H1 (cell line): Measurements from ENCODE around the gene IL16. TPM values are rescaled to one million over a fixed set of nuclear protein-coding genes. Genes with fewer than 3 reads are reported as not detected.

Experiments used
- CTCF ChIA-PET: fragments of 300-600 bp; sonication (Branson Sonifier 250); formaldehyde crosslinking; loops from one replicate; lab custom pipeline; 2021; ENCODE audit not compliant: partially characterized antibody; lab: Charles Lee
- POLR2A ChIA-PET: fragments of 300-600 bp; sonication (Branson Sonifier 250); formaldehyde crosslinking; loops from one replicate; lab custom pipeline; 2021; ENCODE audit warnings: inconsistent platforms; ENCODE audit not compliant: partially characterized antibody; lab: Charles Lee
- DNase-seq, 2 experiments: peaks; one replicate each; pipeline versions ENCODE4 v3.0.0 to v3.0.0-alpha.2; 2010 to 2022; ENCODE audit warnings: low spot score in 2 of 2, low read depth in 1 of 2, mixed read lengths in 1 of 2
- FAIRE-seq: peaks from 2 replicates; lab custom pipeline; 2011; peaks lifted over from hg19 to GRCh38; lab: Jason Lieb, UNC
- H2AFZ ChIP-seq: 2 replicates; pipeline ENCODE4 v1.8.1; 2012; ENCODE audit warnings: low read length, inconsistent platforms
- H2AK5ac ChIP-seq: 2 replicates; pipeline ENCODE4 v1.6.1; 2013; ENCODE audit warnings: low read depth, low read length
- H2BK120ac ChIP-seq: replicated peaks from 2 replicates; pipeline ENCODE3; 2013; ENCODE audit warnings: low read depth, low read length, inconsistent platforms
- H2BK12ac ChIP-seq: 2 replicates; pipeline ENCODE4 v1.6.1; 2013; ENCODE audit warnings: low read depth, low read length
- H2BK15ac ChIP-seq: 2 replicates; pipeline ENCODE4 v1.6.1; 2013; ENCODE audit warnings: low read length
- H2BK20ac ChIP-seq: 2 replicates; pipeline ENCODE4 v1.6.1; 2013; ENCODE audit warnings: low read length
- H2BK5ac ChIP-seq: 2 replicates; pipeline ENCODE4 v1.6.1; 2013; ENCODE audit warnings: low read depth, low read length
- H3K14ac ChIP-seq: 2 replicates; pipeline ENCODE4 v1.6.1; 2013; ENCODE audit warnings: inconsistent platforms; ENCODE audit not compliant: insufficient read length
- H3K18ac ChIP-seq: 2 replicates; pipeline ENCODE4 v1.6.1; 2013; ENCODE audit warnings: low read length; ENCODE audit errors: extremely low read depth
- H3K23ac ChIP-seq: 2 replicates; pipeline ENCODE4 v1.6.1; 2013; ENCODE audit warnings: inconsistent platforms; ENCODE audit not compliant: insufficient read length
- H3K23me2 ChIP-seq: 2 replicates; pipeline ENCODE4 v1.6.1; 2013; ENCODE audit warnings: low read depth, low read length
- H3K27ac ChIP-seq: 2 replicates; pipeline ENCODE4 v1.6.1; 2011; ENCODE audit warnings: low read depth, low read length, inconsistent platforms
- H3K27me3 ChIP-seq, 4 experiments: replicated peaks in 1 of 4; 1 replicate in 1 of 4; 2 replicates in 3 of 4; pipeline versions ENCODE4 v1.6.1 to v1.8.1; 2011 to 2013; ENCODE audit warnings: low read length in 3 of 4, mild to moderate bottlenecking in 3 of 4, inconsistent platforms in 2 of 4, mixed read lengths in 2 of 4, moderate library complexity in 1 of 4; ENCODE audit not compliant: control insufficient read depth in 3 of 4, insufficient read depth in 3 of 4; ENCODE audit errors: extremely low read depth in 1 of 4
- H3K36me3 ChIP-seq, 4 experiments: 2 replicates each; pipeline versions ENCODE4 v1.6.1 to v1.8.1; 2011 to 2013; ENCODE audit warnings: mild to moderate bottlenecking in 4 of 4, low read length in 3 of 4, moderate library complexity in 2 of 4, control low read depth in 1 of 4, inconsistent platforms in 1 of 4; ENCODE audit not compliant: insufficient read depth in 4 of 4, control insufficient read depth in 2 of 4
- H3K4ac ChIP-seq: replicated peaks from 2 replicates; pipeline ENCODE3; 2013; ENCODE audit warnings: low read length, low read depth, mixed read lengths, inconsistent platforms; ENCODE audit not compliant: insufficient read length
- H3K4me1 ChIP-seq, 4 experiments: replicated peaks in 1 of 4; 1 replicate in 1 of 4; 2 replicates in 3 of 4; pipeline versions ENCODE4 v1.6.1 to v1.8.1; 2011 to 2013; ENCODE audit warnings: low read length in 3 of 4, inconsistent platforms in 2 of 4, mixed read lengths in 1 of 4; ENCODE audit not compliant: insufficient read depth in 4 of 4, control insufficient read depth in 3 of 4
- H3K4me2 ChIP-seq, 2 experiments: 2 replicates each; pipeline versions ENCODE4 v1.6.1 to v1.8.1; 2011 to 2013; ENCODE audit warnings: low read depth in 2 of 2, low read length in 2 of 2, control low read depth in 1 of 2, inconsistent platforms in 1 of 2, mild to moderate bottlenecking in 1 of 2; ENCODE audit not compliant: insufficient read depth in 1 of 2
- H3K4me3 ChIP-seq, 4 experiments: fragments of 200-600, 300-600 bp in 1 of 4; sonication (generic), shearing (Covaris generic), sonication (Bioruptor Twin) in 1 of 4; 2 replicates each; pipeline versions ENCODE4 v1.5.1 to v1.8.1; 2011 to 2016; ENCODE audit warnings: low read length in 4 of 4, low read depth in 3 of 4, control low read depth in 2 of 4, inconsistent platforms in 2 of 4, mild to moderate bottlenecking in 2 of 4, mixed read lengths in 1 of 4, moderate library complexity in 1 of 4; ENCODE audit not compliant: insufficient read depth in 2 of 4; ENCODE audit errors: extremely low read depth in 1 of 4
- H3K56ac ChIP-seq: replicated peaks from 2 replicates; pipeline ENCODE3; 2013; ENCODE audit warnings: low read depth, mild to moderate bottlenecking, mixed read lengths, low read length, inconsistent platforms; ENCODE audit not compliant: insufficient read length
- H3K79me1 ChIP-seq: 2 replicates; pipeline ENCODE4 v1.6.1; 2013; ENCODE audit warnings: low read depth, low read length, control low read depth
- H3K79me2 ChIP-seq, 2 experiments: 2 replicates each; pipeline versions ENCODE4 v1.6.1 to v1.8.1; 2012 to 2013; ENCODE audit warnings: low read length in 2 of 2, mild to moderate bottlenecking in 2 of 2, inconsistent platforms in 1 of 2; ENCODE audit not compliant: insufficient read depth in 2 of 2, control insufficient read depth in 1 of 2
- H3K9ac ChIP-seq, 4 experiments: replicated peaks in 1 of 4; 1 replicate in 1 of 4; 2 replicates in 3 of 4; pipeline versions ENCODE4 v1.6.1 to v1.8.1; 2011 to 2013; ENCODE audit warnings: low read depth in 3 of 4, low read length in 3 of 4, control low read depth in 2 of 4, mild to moderate bottlenecking in 2 of 4, moderate library complexity in 2 of 4, inconsistent platforms in 1 of 4; ENCODE audit errors: extremely low read depth in 1 of 4
- H3K9me3 ChIP-seq, 2 experiments: 2 replicates each; pipeline versions ENCODE4 v1.6.1 to v1.8.1; 2012 to 2013; ENCODE audit warnings: mild to moderate bottlenecking in 2 of 2, moderate library complexity in 2 of 2, control low read depth in 1 of 2, inconsistent platforms in 1 of 2, low read depth in 1 of 2, low read length in 1 of 2, mixed read lengths in 1 of 2; ENCODE audit not compliant: insufficient read depth in 2 of 2
- H4K20me1 ChIP-seq, 2 experiments: replicated peaks in 1 of 2; 2 replicates each; pipeline versions ENCODE3 to v1.8.1; 2011 to 2013; ENCODE audit warnings: inconsistent platforms in 2 of 2, low read length in 2 of 2, mild to moderate bottlenecking in 1 of 2; ENCODE audit not compliant: insufficient read depth in 2 of 2, control insufficient read depth in 1 of 2
- H4K5ac ChIP-seq: 2 replicates; pipeline ENCODE4 v1.6.1; 2013; ENCODE audit warnings: low read length, low read depth, mixed read lengths, inconsistent platforms; ENCODE audit not compliant: insufficient read length
- H4K8ac ChIP-seq: 2 replicates; pipeline ENCODE4 v1.8.0; 2013; ENCODE audit warnings: mild to moderate bottlenecking, moderate library complexity, low read length, inconsistent platforms; ENCODE audit not compliant: insufficient read depth; ENCODE audit errors: extremely low read depth
- H4K91ac ChIP-seq: replicated peaks from 2 replicates; pipeline ENCODE3; 2013; ENCODE audit warnings: low read length, mixed read lengths, inconsistent platforms; ENCODE audit not compliant: insufficient read length
- BCL11A ChIP-seq, 2 experiments: IDR thresholded peaks; one replicate each; pipeline ENCODE4 v1.6.1; 2011; ENCODE audit warnings: low read depth in 2 of 2, low read length in 2 of 2, mild to moderate bottlenecking in 2 of 2
- CHD1 ChIP-seq: IDR thresholded peaks from 2 replicates; pipeline ENCODE4 v1.6.1; 2012; ENCODE audit warnings: low read depth, low read length, improper control_type of control experiment
- JUN ChIP-seq: IDR thresholded peaks from 2 replicates; pipeline ENCODE4 v1.6.1; 2011; ENCODE audit warnings: low read depth, mild to moderate bottlenecking, improper control_type of control experiment, low read length
- KDM1A ChIP-seq: fragments of 200-600, 300-600 bp; sonication (generic); IDR thresholded peaks from 2 replicates; pipeline ENCODE4 v1.7.1; 2016; ENCODE audit warnings: mild to moderate bottlenecking, low read length, borderline replicate concordance
- NRF1 ChIP-seq: IDR thresholded peaks from 2 replicates; pipeline ENCODE4 v1.6.1; 2011; ENCODE audit warnings: mild to moderate bottlenecking, low read depth, low read length, improper control_type of control experiment
- POU5F1 ChIP-seq: IDR thresholded peaks from 2 replicates; pipeline ENCODE4 v1.6.1; 2011; ENCODE audit warnings: low read depth, mild to moderate bottlenecking, low read length, moderate library complexity
- RNF2 ChIP-seq: fragments of 200-900, 300-1000 bp; sonication (generic); IDR thresholded peaks from 2 replicates; pipeline ENCODE4 v1.7.1; 2016; ENCODE audit warnings: borderline replicate concordance, low read depth, mild to moderate bottlenecking, antibody characterized with exemption, low read length; ENCODE audit not compliant: poor library complexity, severe bottlenecking; ENCODE audit errors: missing control alignments
- SIN3A ChIP-seq, 2 experiments: IDR thresholded peaks in 1 of 2; conservative IDR thresholded peaks in 1 of 2; 2 replicates each; pipeline ENCODE4 v1.6.1; 2011 to 2012; ENCODE audit warnings: low read length in 2 of 2, improper control_type of control experiment in 1 of 2, low read depth in 1 of 2, mild to moderate bottlenecking in 1 of 2
- SRF ChIP-seq: IDR thresholded peaks from 2 replicates; pipeline ENCODE4 v1.6.1; 2011; ENCODE audit warnings: mild to moderate bottlenecking, low read depth, low read length, moderate library complexity
- ZNF274 ChIP-seq: IDR thresholded peaks from 2 replicates; pipeline ENCODE4 v1.7.0; 2012; ENCODE audit warnings: low read length, borderline replicate concordance; ENCODE audit errors: extremely low read depth
- WGBS, 2 experiments: shearing (Covaris generic) in 1 of 2; methylation state at CpG; one replicate each; pipeline versions ENCODE4 v1.1.6 to v1.1.7; 2013 to 2015; ENCODE audit warnings: low lambda C conversion rate in 2 of 2, mixed read lengths in 2 of 2, inconsistent platforms in 1 of 2, low coverage in 1 of 2, missing lambda C conversion rate in 1 of 2; ENCODE audit not compliant: insufficient replicate concordance in 2 of 2, insufficient coverage in 1 of 2, insufficient read length in 1 of 2; ENCODE audit errors: extremely low coverage in 1 of 2, missing lambda C conversion rate in 1 of 2; 5-methylcytosine and 5-hydroxymethylcytosine counted together
- long read RNA-seq, 2 experiments: library from RNA in 1 of 2; library from capped mRNA in 1 of 2; stranded (forward); transcript quantifications; one replicate each; pipeline ENCODE4 v2.0.0, GENCODE V29; 2021; ENCODE audit warnings: inconsistent platforms in 1 of 2
- polyA minus RNA-seq, 3 experiments: library from RNA; depleted of rRNA, polyadenylated mRNA; stranded (reverse); fragments of >200 nt; gene quantifications; 1 replicate in 2 of 3; 2 replicates in 1 of 3; pipeline ENCODE4 v1.2.3, GENCODE V29; 2011
- polyA plus RNA-seq, 7 experiments: library from polyadenylated mRNA; depleted of rRNA in 3 of 7; stranded (reverse) in 5 of 7; unstranded in 2 of 7; fragments of >200 nt in 5 of 7; fragments of 200-250 nt in 2 of 7; gene quantifications; 1 replicate in 5 of 7; 2 replicates in 1 of 7; 4 replicates in 1 of 7; pipeline versions ENCODE4 v1.2.1 to v1.2.3, GENCODE V29; 2011 to 2013; ENCODE audit warnings: missing spikeins in 2 of 7, mixed read lengths in 2 of 7
- total RNA-seq: library from RNA; stranded (reverse); fragmentation: NEBNext Ultra II Directional; extraction: Animal tissue kit (Norgen Biotek cat#: 25700); gene quantifications from 2 replicates; pipeline ENCODE4 v1.2.1, GENCODE V29; 2021

Gene IL16
- total RNA-seq: 0.09 and 0.46 TPM in 2 replicates
- 0.03 and 0.16 TPM in 2 replicates for polyA plus RNA-seq (2011; rRNA removed)
- 0.14 TPM for polyA plus RNA-seq (2011; cell fraction: cytosol; rRNA removed)
- polyA plus RNA-seq (2011; cell fraction: nucleus; rRNA removed): 0.57 TPM
- polyA plus RNA-seq (2012, experiment 1 of 2): 0.03 to 0.28 TPM (median 0.20 TPM) in 4 replicates
- polyA plus RNA-seq (2012, experiment 2 of 2): 0.03 TPM
- polyA plus RNA-seq (2013, experiment 1 of 2): 0.02 TPM
- not detected for polyA plus RNA-seq (2013, experiment 2 of 2)
- 0.41 TPM in 1 of 2 replicates, not detected in the other for polyA minus RNA-seq (2011; rRNA and poly(A)+ RNA removed)
- not detected for polyA minus RNA-seq (2011; cell fraction: cytosol; rRNA and poly(A)+ RNA removed)
- 0.20 TPM for polyA minus RNA-seq (2011; cell fraction: nucleus; rRNA and poly(A)+ RNA removed)
- long read RNA-seq, experiment 1: 0 reads
- long read RNA-seq, experiment 2: 0 reads

DNA sequence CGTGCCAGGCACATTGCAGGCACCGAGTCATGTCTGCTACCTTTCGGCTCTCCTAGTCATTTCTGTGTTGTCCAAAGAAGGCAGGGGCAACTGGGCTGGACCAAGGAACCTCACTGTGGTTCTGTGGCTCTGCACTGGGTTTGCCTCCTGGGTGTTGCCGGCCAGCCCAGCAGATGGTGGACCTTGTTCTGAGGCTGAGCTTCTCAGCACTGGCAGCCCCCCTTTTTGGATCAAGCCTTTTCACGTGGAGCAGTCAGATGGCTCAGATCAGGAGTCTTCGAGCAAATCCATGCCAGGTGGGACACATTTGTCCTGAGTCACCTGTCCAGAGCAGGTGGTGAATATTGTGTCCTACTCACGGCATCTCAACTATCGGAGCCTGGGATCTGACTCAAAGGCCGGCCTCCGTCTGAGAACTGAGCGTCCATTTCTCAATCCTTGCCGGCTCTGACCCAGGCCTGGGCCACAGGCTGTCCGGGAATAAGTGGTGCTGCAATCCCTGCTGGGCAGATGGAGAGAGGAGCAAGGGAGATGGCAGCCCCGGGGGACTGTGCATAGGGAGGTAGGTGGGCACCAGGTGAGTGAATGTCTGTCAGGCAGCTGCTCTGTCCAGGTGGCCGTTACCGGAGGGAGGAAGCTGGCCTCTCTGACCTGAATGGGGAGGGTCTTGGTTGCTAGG is at the start of gene IL16:
Gene IL16, plus strand, starts transcription at position 304 of the 679 bp plus-strand sequence. CDS start 28,521 bp downstream, outside the sequence.
- H2BK20ac ChIP-seq: no peak within 1 kb of the TSS
- no peak within 1 kb of the TSS for H2BK15ac ChIP-seq
- H3K79me2 ChIP-seq: no peaks in the 10 kb centered on the region
- FAIRE-seq (no peak), DNase-seq (no peak)
- no peak within 1 kb of the TSS for H2BK120ac ChIP-seq
- no peaks in the 10 kb centered on the region for H3K27me3 ChIP-seq
- H2AFZ ChIP-seq: 0 out of 2 replicates have a peak within 1 kb of the TSS, but pooled peaks have one; percentile 36
- no peaks in the 10 kb centered on the region for H3K9me3 ChIP-seq
- CTCF ChIA-PET: interaction anchor here (6.5 kb wide), 1 partner anchor 71 kb away, joined by 46 read pairs; no protein-coding TSS in a partner anchor
- H3K14ac ChIP-seq: no peak within 1 kb of the TSS
- H4K8ac ChIP-seq: no peak within 1 kb of the TSS
- no peak within 1 kb of the TSS for H3K9ac ChIP-seq
- no peak within 1 kb of the TSS for H4K91ac ChIP-seq
- WGBS, 2 experiments: 90% methylated on average over 16 of the region's 16 CpGs; no CpG with 5 or more reads in 1 of the 2 experiments
- no peaks in the 10 kb centered on the region for H4K20me1 ChIP-seq
- H2AK5ac ChIP-seq: no peak within 1 kb of the TSS
- H3K4me3 ChIP-seq: no peak within 1 kb of the TSS
- POLR2A ChIA-PET: no interaction called here
- H3K4me2 ChIP-seq: no peak within 1 kb of the TSS
- H3K23ac ChIP-seq: no peak within 1 kb of the TSS
- no peak within 1 kb of the TSS for H4K5ac ChIP-seq
- no peak within 1 kb of the TSS for H2BK5ac ChIP-seq
- H3K23me2 ChIP-seq: no peaks in the 10 kb centered on the region; the same call in 1 of the 2 replicates
- H3K4me1 ChIP-seq: no peaks in the 10 kb centered on the region
- no peak within 1 kb of the TSS for H3K27ac ChIP-seq
- no peak within 1 kb of the TSS for H3K4ac ChIP-seq
- H3K56ac ChIP-seq: no peak within 1 kb of the TSS
- TF ChIP-seq RNF2 (no peak), KDM1A (no peak), ZNF274 (no peak), JUN (no peak), POU5F1 (no peak), CHD1 (no peak), BCL11A (IDR thresholded peaks at IDR 0.05; ENCODE audit: low read depth in 2 of 2, low read length in 2 of 2) (no peak), NRF1 (no peak), SIN3A (conservative IDR thresholded peaks at IDR 0.05 in 1 of 2, IDR thresholded peaks at IDR 0.05 in 1 of 2; ENCODE audit: low read depth in 1 of 2, low read length in 2 of 2) (no peak), SRF (no peak)
- TF ChIP-seq, all 59 proteins: peak for 0
- H2BK12ac ChIP-seq: no peak within 1 kb of the TSS
- no peaks in the 10 kb centered on the region for H3K79me1 ChIP-seq
- H3K36me3 ChIP-seq: no peaks in the 10 kb centered on the region
- no peak within 1 kb of the TSS for H3K18ac ChIP-seq
